Stimulated activated CD4-positive, alpha-beta T cell treated with anti-CD3 and anti-CD28 coated beads, Interleukin-2, amount 100 ng/mL, for 4 hours (primary cell): ENCODE measurements around the gene BID.
"Not testable (repeated sequence)": the region's sequence is repeated elsewhere in the genome, so short reads cannot be mapped to it uniquely, and the experiment has no call there.

Experiments used
- DNase-seq: peaks from one replicate; pipeline ENCODE4 v3.0.0-alpha.2; 2020; ENCODE audit warnings: low read depth

The BID gene

GRCh38 chr22:17769013-17769715 lies 5.1 kb downstream of the BID start:
- no peak for DNase-seq

- DNase-seq, result no peak
Observed at GRCh38 chr22:17767233-17768065, 6.8 kb downstream of the BID start.

- DNase-seq, result not testable (repeated sequence)
Observed at GRCh38 chr22:17764852-17765251, 9.4 kb downstream of the BID start.

- no peak for DNase-seq
Observed at GRCh38 chr22:17764036-17764435, 10.2 kb downstream of the BID start.

GRCh38 chr22:17763442-17763841 lies 10.8 kb downstream of the BID start:
- DNase-seq, result not testable (repeated sequence)

- no peak for DNase-seq
Observed at GRCh38 chr22:17761138-17761488, 13.2 kb downstream of the BID start.

DNA sequence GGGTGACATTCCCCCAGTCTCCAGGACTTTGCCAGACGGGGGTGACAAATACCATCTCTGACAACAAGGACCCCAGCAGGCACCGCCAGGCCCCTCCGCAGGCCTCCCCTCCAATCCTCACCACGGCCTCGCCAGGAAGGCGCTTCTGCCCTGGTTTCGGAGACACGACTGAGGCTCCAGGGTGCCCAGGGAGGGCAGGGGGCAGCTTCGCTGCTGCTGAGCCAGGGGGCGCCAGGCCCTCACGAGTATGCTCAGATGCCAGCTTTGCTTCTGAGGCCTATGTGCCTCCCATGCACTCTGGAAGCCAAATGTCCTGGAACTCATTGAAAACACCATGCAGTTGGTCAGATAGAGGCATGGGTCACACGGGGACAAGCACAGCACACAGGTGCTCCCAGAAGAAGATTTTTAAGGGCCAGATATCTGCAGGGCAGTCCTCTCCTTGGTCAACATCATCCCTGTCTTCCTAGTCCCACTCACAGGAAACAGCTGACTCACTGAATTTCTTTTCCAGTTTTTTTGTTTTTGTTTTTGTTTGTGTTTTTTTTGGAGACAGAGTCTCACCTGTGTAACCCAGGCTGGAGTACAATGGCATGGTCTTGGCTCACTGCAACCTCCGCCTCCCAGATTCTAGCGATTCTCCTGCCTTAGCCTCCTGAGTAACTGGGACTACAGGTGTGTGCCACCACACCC lies 19.9 kb downstream of the BID start:
- DNase-seq, result no peak

- DNase-seq, result no peak
Observed at GRCh38 chr22:17753401-17753989, 20.8 kb downstream of the BID start.

DNA sequence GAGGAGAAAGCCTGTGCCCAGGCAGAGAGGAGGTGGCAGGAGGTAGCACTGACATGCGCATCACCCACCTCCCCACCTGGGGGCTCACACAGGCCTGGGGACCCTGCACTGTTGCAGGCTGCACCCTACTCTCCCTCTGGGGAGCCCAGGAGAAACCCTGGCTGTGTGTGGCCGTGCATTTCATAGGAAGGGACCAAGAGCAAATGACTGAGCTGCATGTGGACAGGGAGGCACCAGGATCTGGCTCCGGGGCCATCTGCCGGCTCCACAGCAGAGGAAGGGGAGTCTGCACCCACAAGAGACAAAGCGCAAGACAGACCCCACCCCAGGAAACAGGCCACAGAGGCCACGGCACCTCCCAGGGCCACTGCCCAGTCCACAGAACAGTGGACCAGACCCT lies 22.7 kb downstream of the BID start:
- DNase-seq, result no peak

GRCh38 chr22:17749605-17750395 lies 24.5 kb downstream of the BID start:
- no peak for DNase-seq

DNA sequence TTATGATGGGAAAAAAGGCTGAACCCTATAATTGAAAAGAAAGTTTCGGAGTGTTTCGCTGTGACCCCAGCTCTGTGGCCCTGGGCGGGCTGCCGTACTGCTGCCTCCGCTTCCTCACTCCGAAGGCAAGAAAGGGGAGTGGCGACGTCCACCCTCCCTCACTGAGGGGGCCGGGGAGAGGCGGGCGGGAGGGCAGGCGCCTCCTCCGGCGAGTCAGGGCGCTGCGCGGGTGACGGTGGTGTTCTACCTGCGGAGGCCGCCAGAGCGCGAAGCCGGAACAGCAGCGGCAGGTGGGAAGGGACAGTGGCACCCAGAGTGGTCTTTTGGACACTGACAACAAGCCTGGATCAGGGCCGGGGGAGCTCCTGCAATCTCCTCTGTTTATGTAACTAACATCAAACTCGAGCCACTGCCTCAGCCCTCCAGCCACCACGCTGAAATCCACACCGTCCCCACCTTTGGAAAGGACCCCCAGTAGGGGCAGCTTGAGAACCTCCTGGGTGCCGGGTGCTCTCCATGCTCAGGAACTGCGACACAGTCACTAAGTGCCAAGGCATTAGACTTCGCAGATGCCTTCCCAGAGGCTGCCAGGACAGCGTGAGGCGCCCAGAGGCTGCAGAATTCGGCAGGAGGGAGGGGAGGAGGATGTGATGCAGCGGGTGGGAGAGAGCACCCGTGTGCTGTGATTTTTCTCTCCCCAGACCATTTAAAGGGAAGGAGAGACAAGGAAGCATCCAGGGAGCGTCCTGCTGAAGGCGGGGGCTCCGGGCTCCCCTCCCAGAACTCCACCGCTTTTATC lies 25.5 kb downstream of the BID start:
- DNase-seq, result no peak

DNA sequence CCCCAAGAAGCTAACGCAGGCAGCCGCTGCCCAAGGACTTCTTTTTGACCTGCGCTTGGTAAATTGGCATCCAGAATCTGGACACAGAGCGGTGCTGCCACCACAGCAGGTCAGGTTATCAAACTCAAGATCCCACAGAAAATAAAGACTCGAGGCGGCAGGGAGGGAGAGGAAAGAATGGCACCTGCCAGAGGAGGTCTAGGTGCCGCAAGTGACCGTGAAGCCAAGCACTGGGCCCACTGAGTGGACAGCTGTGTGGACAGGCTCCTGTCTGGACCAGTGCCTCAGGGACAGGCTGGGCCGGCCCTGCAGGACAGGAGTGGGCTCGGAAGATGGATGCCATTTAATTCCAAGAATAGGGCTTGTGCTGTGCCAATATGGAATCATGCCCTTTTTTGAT lies 27.4 kb downstream of the BID start:
- DNase-seq, result no peak

DNA sequence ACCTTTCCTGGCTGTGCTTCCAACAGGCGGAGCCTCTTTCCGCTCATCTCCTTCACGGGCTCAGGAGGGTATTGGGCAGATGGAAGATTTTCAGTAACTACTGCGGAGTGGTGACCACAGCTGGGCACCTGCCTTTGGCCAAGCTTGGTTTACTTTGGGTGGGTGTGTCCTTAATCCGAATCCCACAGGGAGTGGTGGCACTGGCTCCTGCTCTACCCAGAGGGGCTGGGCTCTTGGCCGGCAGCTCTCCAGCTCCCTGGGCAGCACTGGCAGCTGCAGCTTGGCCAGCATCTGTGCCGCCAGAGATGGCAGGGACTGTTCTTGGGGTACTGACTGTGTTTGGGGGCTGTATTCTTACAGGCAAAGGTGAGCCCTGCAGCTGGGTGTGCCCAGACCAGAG lies 29.8 kb downstream of the BID start:
- DNase-seq, result no peak

- DNase-seq, result no peak
Observed at GRCh38 chr22:17743661-17744411, 30.4 kb downstream of the BID start.

DNA sequence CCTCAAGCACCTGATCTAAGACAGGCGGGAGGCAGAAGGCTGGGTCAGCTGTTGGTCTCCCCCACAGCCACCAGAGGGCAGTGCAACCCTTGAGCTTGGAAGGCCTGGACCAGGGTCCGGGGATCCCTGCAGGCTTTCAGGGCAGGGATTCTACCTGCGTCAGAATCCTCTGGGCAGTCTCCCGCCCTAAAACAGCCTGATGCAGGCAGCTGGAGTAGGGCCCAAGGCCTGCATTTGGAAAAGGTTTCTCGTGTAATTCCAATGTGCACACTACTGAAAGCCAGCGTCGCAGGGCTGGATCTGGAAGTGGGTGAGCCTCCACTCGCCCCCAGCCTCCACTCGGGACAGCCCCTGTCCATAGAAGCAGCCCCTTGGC lies 31.8 kb downstream of the BID start:
- DNase-seq, result peak; percentile 41

DNA sequence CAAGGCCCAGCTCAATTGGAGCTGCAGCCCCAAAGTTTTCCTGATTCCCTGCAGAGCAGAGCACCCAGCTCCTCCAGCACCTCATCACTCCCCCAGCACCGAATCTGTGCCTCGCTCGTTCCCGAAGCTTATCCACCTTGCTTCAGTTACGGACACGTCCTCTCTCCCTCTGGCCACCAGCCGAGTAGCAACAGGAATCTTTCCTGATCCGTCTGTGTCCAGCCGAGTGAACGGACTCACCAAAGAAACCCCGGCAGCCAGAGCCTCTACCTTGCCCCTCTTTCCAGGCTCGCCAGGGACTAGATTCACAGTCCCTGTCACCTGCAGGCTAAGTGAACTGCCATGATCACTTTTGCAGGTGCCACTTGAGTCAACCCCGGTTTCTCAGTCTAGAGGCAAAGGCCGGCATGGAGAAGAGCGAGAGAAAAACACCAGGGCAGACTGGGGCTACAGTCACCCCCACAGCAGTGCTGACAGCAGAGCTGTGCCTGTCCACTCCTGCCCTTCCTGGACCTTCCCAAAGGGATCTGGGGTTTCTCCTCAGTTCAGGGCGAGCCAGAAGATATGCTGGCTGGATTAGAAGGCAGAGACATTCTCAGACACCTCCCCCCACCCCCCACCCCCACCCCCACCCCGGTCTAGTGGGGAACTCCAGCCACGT lies 32.3 kb downstream of the BID start:
- no peak for DNase-seq

GRCh38 chr22:17739196-17739975 lies 34.9 kb downstream of the BID start:
- no peak for DNase-seq

- no peak for DNase-seq
Observed at GRCh38 chr22:17738386-17739128, 35.7 kb downstream of the BID start.
